Activated T-cell treated with anti-CD3 and anti-CD28 coated beads, Interleukin-2, amount 50 U/mL, for 24 hours (primary cell): ENCODE results near the gene CFAP74.

Source experiments
- DNase-seq: peaks from one replicate; pipeline ENCODE4 v3.0.0-alpha.2; 2020
- H3K27ac Mint-ChIP-seq: 2 replicates; pipeline ENCODE4 v1.8.0; 2020; ENCODE audit warnings: mild to moderate bottlenecking, mixed read lengths
- H3K27me3 Mint-ChIP-seq: 2 replicates; pipeline ENCODE4 v1.8.0; 2020; ENCODE audit warnings: mixed read lengths
- H3K36me3 Mint-ChIP-seq: 2 replicates; pipeline ENCODE4 v1.8.0; 2020; ENCODE audit warnings: low read depth, mixed read lengths
- H3K4me1 Mint-ChIP-seq: 2 replicates; pipeline ENCODE4 v1.8.0; 2020; ENCODE audit warnings: low read depth, mixed read lengths
- H3K4me3 Mint-ChIP-seq: 2 replicates; pipeline ENCODE4 v1.8.0; 2020; ENCODE audit warnings: mild to moderate bottlenecking, moderate library complexity, mixed read lengths
- H3K9me3 Mint-ChIP-seq: 2 replicates; pipeline ENCODE4 v1.8.0; 2020; ENCODE audit warnings: mixed read lengths

CFAP74 gene

GRCh38 chr1:2046174-2046917 lies 42.8 kb upstream of the CFAP74 start:
- no peaks in the 10 kb centered on the region for H3K36me3 Mint-ChIP-seq
- DNase-seq, result peak; percentile 66

GRCh38 chr1:2045468-2046173 lies 42.0 kb upstream of the CFAP74 start:
- Mint-ChIP-seq H3K4me1 (peaks cover 23% of the 10 kb centered on the region), H3K9me3 (no peaks in the 10 kb centered on the region), H3K4me3 (no peak overlapping the region), H3K27ac (no peak overlapping the region), H3K36me3 (no peaks in the 10 kb centered on the region), H3K27me3 (peaks cover 21% of the 10 kb centered on the region)
- DNase-seq, result no peak

More at GRCh38 chr1:2046174-2046917, 42.8 kb upstream of the CFAP74 start:
- Mint-ChIP-seq H3K27me3 (peaks cover 21% of the 10 kb centered on the region), H3K27ac (no peak overlapping the region), H3K9me3 (no peaks in the 10 kb centered on the region), H3K4me1 (peaks cover 23% of the 10 kb centered on the region), H3K4me3 (no peak overlapping the region)

- Mint-ChIP-seq H3K27me3 (peaks cover 21% of the 10 kb centered on the region), H3K4me3 (peak overlapping the region; percentile 39), H3K27ac (no peak overlapping the region), H3K9me3 (no peaks in the 10 kb centered on the region), H3K36me3 (no peaks in the 10 kb centered on the region), H3K4me1 (peaks cover 22% of the 10 kb centered on the region)
- DNase-seq, result peak; percentile 92
These were observed 41.1 kb upstream of the CFAP74 start for GRCh38 chr1:2044510-2045319.

GRCh38 chr1:2043886-2044285 lies 40.3 kb upstream of the CFAP74 start:
- Mint-ChIP-seq H3K27me3 (peaks cover 15% of the 10 kb centered on the region), H3K4me1 (peaks cover 14% of the 10 kb centered on the region), H3K27ac (no peak overlapping the region)

GRCh38 chr1:2042830-2043773 lies 39.5 kb upstream of the CFAP74 start:
- Mint-ChIP-seq H3K36me3 (no peaks in the 10 kb centered on the region), H3K9me3 (no peaks in the 10 kb centered on the region), H3K27me3 (peaks cover 8% of the 10 kb centered on the region), H3K4me1 (peaks cover 12% of the 10 kb centered on the region), H3K27ac (no peak overlapping the region), H3K4me3 (no peak overlapping the region)
- no peak for DNase-seq

More at GRCh38 chr1:2043886-2044285, 40.3 kb upstream of the CFAP74 start:
- no peaks in the 10 kb centered on the region for H3K36me3 Mint-ChIP-seq
- DNase-seq, result no peak
- H3K4me3 Mint-ChIP-seq, result no peak overlapping the region
- H3K9me3 Mint-ChIP-seq, result no peaks in the 10 kb centered on the region

- Mint-ChIP-seq H3K9me3 (no peaks in the 10 kb centered on the region), H3K36me3 (no peaks in the 10 kb centered on the region), H3K4me1 (peaks cover 12% of the 10 kb centered on the region), H3K4me3 (no peak overlapping the region), H3K27ac (no peak overlapping the region), H3K27me3 (peaks cover 5% of the 10 kb centered on the region)
- no peak for DNase-seq
These were observed 38.3 kb upstream of the CFAP74 start for GRCh38 chr1:2041887-2042286.

- H3K27ac Mint-ChIP-seq, result no peak overlapping the region
- no peak for DNase-seq
These were observed 37.7 kb upstream of the CFAP74 start for GRCh38 chr1:2041305-2041704.

GRCh38 chr1:2039251-2039650 lies 35.7 kb upstream of the CFAP74 start:
- Mint-ChIP-seq H3K4me3 (no peak overlapping the region), H3K27ac (no peak overlapping the region), H3K27me3 (no peaks in the 10 kb centered on the region), H3K9me3 (no peaks in the 10 kb centered on the region), H3K36me3 (no peaks in the 10 kb centered on the region), H3K4me1 (peaks cover 3% of the 10 kb centered on the region)
- DNase-seq, result no peak

More at GRCh38 chr1:2041305-2041704, 37.7 kb upstream of the CFAP74 start:
- peaks cover 12% of the 10 kb centered on the region for H3K4me1 Mint-ChIP-seq
- H3K9me3 Mint-ChIP-seq, result no peaks in the 10 kb centered on the region
- H3K36me3 Mint-ChIP-seq, result no peaks in the 10 kb centered on the region
- no peak overlapping the region for H3K4me3 Mint-ChIP-seq
- peaks cover 5% of the 10 kb centered on the region for H3K27me3 Mint-ChIP-seq

GRCh38 chr1:2038229-2038628 lies 34.6 kb upstream of the CFAP74 start:
- Mint-ChIP-seq H3K27ac (no peak overlapping the region), H3K9me3 (no peaks in the 10 kb centered on the region), H3K4me1 (no peaks in the 10 kb centered on the region), H3K27me3 (no peaks in the 10 kb centered on the region), H3K36me3 (no peaks in the 10 kb centered on the region), H3K4me3 (no peak overlapping the region)
- no peak for DNase-seq

GRCh38 chr1:2037314-2037979 lies 33.9 kb upstream of the CFAP74 start:
- Mint-ChIP-seq H3K9me3 (no peaks in the 10 kb centered on the region), H3K27ac (no peak overlapping the region), H3K4me3 (no peak overlapping the region), H3K36me3 (no peaks in the 10 kb centered on the region), H3K27me3 (no peaks in the 10 kb centered on the region), H3K4me1 (no peaks in the 10 kb centered on the region)
- no peak for DNase-seq

- Mint-ChIP-seq H3K4me3 (no peak overlapping the region), H3K27ac (no peak overlapping the region), H3K36me3 (no peaks in the 10 kb centered on the region), H3K9me3 (no peaks in the 10 kb centered on the region), H3K4me1 (no peaks in the 10 kb centered on the region), H3K27me3 (no peaks in the 10 kb centered on the region)
- DNase-seq, result no peak
These were observed 32.7 kb upstream of the CFAP74 start for GRCh38 chr1:2036287-2036686.

GRCh38 chr1:2033165-2033564 lies 29.6 kb upstream of the CFAP74 start:
- no peaks in the 10 kb centered on the region for H3K9me3 Mint-ChIP-seq
- H3K4me1 Mint-ChIP-seq, result no peaks in the 10 kb centered on the region
- H3K27me3 Mint-ChIP-seq, result no peaks in the 10 kb centered on the region
- DNase-seq, result no peak
- no peak overlapping the region for H3K27ac Mint-ChIP-seq
- H3K4me3 Mint-ChIP-seq, result no peak overlapping the region
- no peaks in the 10 kb centered on the region for H3K36me3 Mint-ChIP-seq

GRCh38 chr1:2032737-2033136 lies 29.2 kb upstream of the CFAP74 start:
- Mint-ChIP-seq H3K9me3 (no peaks in the 10 kb centered on the region), H3K4me3 (no peak overlapping the region), H3K27me3 (no peaks in the 10 kb centered on the region), H3K36me3 (no peaks in the 10 kb centered on the region), H3K27ac (no peak overlapping the region), H3K4me1 (no peaks in the 10 kb centered on the region)
- no peak for DNase-seq
